Colonic mucosa (tissue), 4 donors: ENCODE measurements around the gene DOK5. TPM values are rescaled to one million over a fixed set of nuclear protein-coding genes. Genes with fewer than 3 reads are reported as not detected.

Experiments
- DNase-seq: peaks from one replicate; pipeline ENCODE4 v3.0.0-alpha.2; 2020
- H3K27ac ChIP-seq: fragments of 200-600 bp; one replicate; pipeline ENCODE4 v1.8.0; 2021
- H3K27me3 ChIP-seq: fragments of 200-600 bp; one replicate; pipeline ENCODE4 v1.8.0; 2021
- H3K36me3 ChIP-seq: fragments of 200-600 bp; one replicate; pipeline ENCODE4 v1.8.0; 2021
- H3K4me1 ChIP-seq: fragments of 200-600 bp; one replicate; pipeline ENCODE4 v1.8.0; 2021; ENCODE audit warnings: mild to moderate bottlenecking
- H3K4me3 ChIP-seq: fragments of 200-600 bp; one replicate; pipeline ENCODE4 v1.8.0; 2021
- H3K9ac ChIP-seq, 2 donors: one replicate each; pipeline ENCODE4 v1.7.0; 2013; ENCODE audit warnings: control low read depth in 2 of 2, low read depth in 2 of 2, low read length in 2 of 2
- H3K9me3 ChIP-seq: fragments of 200-600 bp; one replicate; pipeline ENCODE4 v1.8.0; 2021
- intact Hi-C: fragments of 100-400 bp; cut with DNase I; formaldehyde crosslinking; loops from one replicate; pipeline ENCODE4 v1.14.1; 2022
- total RNA-seq, 2 donors: library from RNA; stranded (reverse); fragmentation: NEBNext Ultra II Directional in 1 of 2; extraction: Animal tissue kit (Norgen Biotek cat#: 25700) in 1 of 2; gene quantifications; one replicate each; pipeline ENCODE4 v1.2.1, GENCODE V29; 2021
- TF ChIP-seq, protein P1 (sequence below): fragments of 200-600 bp; IDR thresholded peaks from one replicate; pipeline ENCODE4 v1.8.0; 2022; ENCODE audit warnings: antibody characterized with exemption, mild to moderate bottlenecking
- donor health status: healthy.
- donor health status: DM: no; HTN: no; CAD: no.
- donor health status: DM: no; HTN: no; CAD: no.

Gene DOK5
- total RNA-seq, 2 donors from 2014 or later: 0.80 TPM; not detected in 1

DNA sequence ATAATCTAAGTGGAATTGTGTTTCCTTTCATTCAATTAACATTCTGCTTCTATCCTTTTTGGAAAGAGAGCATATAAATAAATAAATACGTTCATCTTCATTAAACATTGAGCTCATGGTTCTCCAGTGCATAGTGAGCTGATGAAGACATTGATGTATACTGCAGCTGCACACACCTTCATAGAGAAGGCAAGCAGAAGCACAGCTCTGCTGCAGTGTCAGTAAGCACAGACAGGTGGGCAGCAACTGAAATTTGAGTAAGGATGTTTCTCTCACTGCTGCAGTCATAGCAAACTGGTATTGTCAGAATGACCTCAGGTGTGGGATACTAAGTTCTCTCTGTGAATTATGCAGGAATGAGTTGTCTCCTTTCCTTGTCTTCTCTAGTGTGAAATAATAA is 202.9 kb downstream of the DOK5 start:
- no peak overlapping the region for H3K27ac ChIP-seq
- H3K9ac ChIP-seq: no peak overlapping the region
- TF ChIP-seq, protein P1, sequence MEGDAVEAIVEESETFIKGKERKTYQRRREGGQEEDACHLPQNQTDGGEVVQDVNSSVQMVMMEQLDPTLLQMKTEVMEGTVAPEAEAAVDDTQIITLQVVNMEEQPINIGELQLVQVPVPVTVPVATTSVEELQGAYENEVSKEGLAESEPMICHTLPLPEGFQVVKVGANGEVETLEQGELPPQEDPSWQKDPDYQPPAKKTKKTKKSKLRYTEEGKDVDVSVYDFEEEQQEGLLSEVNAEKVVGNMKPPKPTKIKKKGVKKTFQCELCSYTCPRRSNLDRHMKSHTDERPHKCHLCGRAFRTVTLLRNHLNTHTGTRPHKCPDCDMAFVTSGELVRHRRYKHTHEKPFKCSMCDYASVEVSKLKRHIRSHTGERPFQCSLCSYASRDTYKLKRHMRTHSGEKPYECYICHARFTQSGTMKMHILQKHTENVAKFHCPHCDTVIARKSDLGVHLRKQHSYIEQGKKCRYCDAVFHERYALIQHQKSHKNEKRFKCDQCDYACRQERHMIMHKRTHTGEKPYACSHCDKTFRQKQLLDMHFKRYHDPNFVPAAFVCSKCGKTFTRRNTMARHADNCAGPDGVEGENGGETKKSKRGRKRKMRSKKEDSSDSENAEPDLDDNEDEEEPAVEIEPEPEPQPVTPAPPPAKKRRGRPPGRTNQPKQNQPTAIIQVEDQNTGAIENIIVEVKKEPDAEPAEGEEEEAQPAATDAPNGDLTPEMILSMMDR: no peak
- H3K36me3 ChIP-seq: no peaks in the 10 kb centered on the region
- H3K4me3 ChIP-seq: no peak overlapping the region
- H3K9me3 ChIP-seq: no peaks in the 10 kb centered on the region
- no peak for DNase-seq
- H3K4me1 ChIP-seq: no peaks in the 10 kb centered on the region
- no peaks in the 10 kb centered on the region for H3K27me3 ChIP-seq
- intact Hi-C loops: no loop called here

- no peak overlapping the region for H3K27ac ChIP-seq
- no peaks in the 10 kb centered on the region for H3K4me1 ChIP-seq
- TF ChIP-seq, protein P1: no peak
- H3K36me3 ChIP-seq: no peaks in the 10 kb centered on the region
- H3K9me3 ChIP-seq: no peaks in the 10 kb centered on the region
- no peak overlapping the region for H3K9ac ChIP-seq
- no peak overlapping the region for H3K4me3 ChIP-seq
- intact Hi-C loops: loop anchor here (5.0 to 10.0 kb wide), 2 partner anchors 1502 to 1564 kb away; partner anchors contain the start of gene MC3R
- no peak for DNase-seq
- no peaks in the 10 kb centered on the region for H3K27me3 ChIP-seq
These were observed 205.0 kb downstream of the DOK5 start for GRCh38 chr20:54680439-54680838.

DNA sequence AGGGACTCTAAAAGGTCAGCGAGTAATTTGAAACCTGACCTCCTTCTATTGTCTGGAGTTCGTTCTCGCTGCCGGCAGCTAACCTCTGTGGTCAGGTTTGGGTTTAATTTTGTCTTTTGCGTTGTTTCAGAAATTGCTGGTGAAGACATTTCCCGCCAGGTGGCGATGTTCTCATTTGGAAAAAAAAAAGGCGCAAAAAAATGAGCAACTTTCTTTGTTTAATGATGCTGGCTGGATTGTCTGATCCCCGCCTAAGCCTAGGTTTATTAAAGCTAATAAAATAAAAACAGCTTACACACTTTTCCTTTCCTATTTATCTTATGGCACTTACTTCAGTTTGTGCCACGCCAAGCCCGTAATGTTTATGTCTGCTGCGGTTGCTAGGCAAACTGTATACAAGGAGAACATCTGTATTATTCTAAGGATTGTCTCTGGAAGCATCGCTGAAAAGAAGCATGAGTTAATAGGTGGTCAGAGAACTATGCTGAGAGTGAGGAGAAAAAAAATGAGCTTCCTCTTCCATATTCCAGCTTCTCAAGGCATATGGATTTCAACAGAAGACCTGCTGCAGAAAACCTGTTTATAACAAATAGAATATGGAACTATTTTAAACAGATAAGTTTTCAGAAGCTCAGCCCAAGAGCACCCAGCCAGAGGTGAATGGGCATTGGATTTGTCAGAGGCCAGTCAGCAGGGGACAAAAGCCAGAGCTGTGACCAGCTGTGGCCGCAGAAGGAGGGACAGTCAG is 205.7 kb downstream of the DOK5 start:
- TF ChIP-seq, protein P1: peak; percentile 51
- no peaks in the 10 kb centered on the region for H3K9me3 ChIP-seq
- intact Hi-C loops: loop anchor here (5.0 to 10.0 kb wide), 2 partner anchors 1501 to 1564 kb away; partner anchors contain the start of gene MC3R
- H3K4me1 ChIP-seq: no peaks in the 10 kb centered on the region
- no peak for DNase-seq
- no peak overlapping the region for H3K27ac ChIP-seq
- no peak overlapping the region for H3K4me3 ChIP-seq
- no peaks in the 10 kb centered on the region for H3K36me3 ChIP-seq
- no peaks in the 10 kb centered on the region for H3K27me3 ChIP-seq
- no peak overlapping the region for H3K9ac ChIP-seq

DNA sequence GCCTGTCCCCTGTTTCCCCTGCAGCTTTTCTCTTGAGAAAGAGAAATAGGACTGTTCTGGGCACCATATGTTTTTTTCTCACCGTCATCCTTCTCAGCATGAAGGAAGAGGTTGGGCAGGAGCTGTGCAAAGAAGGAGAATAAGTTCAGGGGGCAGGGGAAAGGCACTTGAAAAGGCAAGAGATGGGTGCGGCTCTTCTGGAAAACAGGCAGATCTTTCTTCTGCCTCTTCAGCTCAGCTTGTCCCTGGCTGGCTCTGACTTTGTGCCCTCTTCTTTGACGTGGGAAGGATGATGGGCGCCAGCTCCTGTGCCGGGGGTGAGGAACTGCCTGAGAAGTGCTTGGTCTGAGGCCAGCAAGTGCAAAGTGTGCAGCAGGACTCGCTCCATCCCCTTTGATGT is 206.5 kb downstream of the DOK5 start:
- intact Hi-C loops: loop anchor here (5.0 to 10.0 kb wide), 2 partner anchors 1500 to 1563 kb away; partner anchors contain the start of gene MC3R
- DNase-seq: no peak
- H3K4me3 ChIP-seq: no peak overlapping the region

DNA sequence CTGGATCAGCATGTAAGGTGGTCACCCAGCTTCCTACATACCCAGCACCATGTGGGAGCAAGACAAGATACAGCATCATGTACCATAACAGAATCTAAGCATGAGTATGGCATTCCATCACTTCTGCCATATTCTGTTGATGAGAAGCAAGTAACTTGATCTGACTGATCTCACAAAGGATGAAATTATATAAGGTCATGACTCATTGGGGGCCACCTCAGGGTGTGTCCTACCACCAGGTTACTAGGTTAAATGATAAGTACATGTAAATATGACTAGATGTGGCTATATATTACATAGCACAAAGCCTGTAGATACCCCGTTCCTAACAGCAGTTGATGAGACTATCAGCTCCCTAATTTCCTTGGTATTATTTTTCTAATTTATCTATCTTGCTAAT is 213.1 kb downstream of the DOK5 start:
- Histone ChIP-seq H3K4me1 (no peaks in the 10 kb centered on the region), H3K27ac (no peak overlapping the region), H3K9ac (no peak overlapping the region), H3K9me3 (no peaks in the 10 kb centered on the region), H3K27me3 (no peaks in the 10 kb centered on the region), H3K4me3 (no peak overlapping the region), H3K36me3 (no peaks in the 10 kb centered on the region)
- TF ChIP-seq, protein P1: no peak
- intact Hi-C loops: loop anchor here (10.0 kb wide), 1 partner anchor 1556 kb away; the partner anchor contains the start of gene MC3R
- DNase-seq: no peak

More for the DNA sequence above, 206.5 kb downstream of the DOK5 start:
- Histone ChIP-seq H3K9me3 (no peaks in the 10 kb centered on the region), H3K27ac (no peak overlapping the region), H3K36me3 (no peaks in the 10 kb centered on the region), H3K4me1 (no peaks in the 10 kb centered on the region), H3K9ac (no peak overlapping the region), H3K27me3 (no peaks in the 10 kb centered on the region)
- TF ChIP-seq, protein P1: no peak
